PC-3 (cell line): ENCODE results near the gene ADCYAP1R1. TPM values are rescaled to one million over a fixed set of nuclear protein-coding genes. Genes with fewer than 3 reads are reported as not detected.

Experiments
- ATAC-seq: fragments of 200-7000 bp; cut with Tn5 transposase; 2 replicates; pipeline ENCODE4 v1.9.1; 2020; ENCODE audit warnings: mild to moderate bottlenecking, moderate library complexity
- BruUV-seq: library from RNA; stranded (reverse); fragments of 400-500 nt; replicated peaks from 2 replicates; lab custom pipeline; 2021; lab: Mats Ljungman, UMichigan
- CTCF ChIA-PET: fragments of 300-600 bp; sonication (Branson Sonifier 250); formaldehyde crosslinking; loops from one replicate; lab custom pipeline; 2022; ENCODE audit warnings: antibody characterized with exemption; lab: Charles Lee
- POLR2A ChIA-PET: fragments of 300-600 bp; sonication (Branson Sonifier 250); formaldehyde crosslinking; loops from one replicate; lab custom pipeline; 2022; ENCODE audit warnings: antibody characterized with exemption; ENCODE audit not compliant: unreplicated experiment; lab: Charles Lee
- DNase-seq: peaks from one replicate; pipeline ENCODE4 v3.0.0-alpha.2; 2015
- H2AFZ ChIP-seq: fragments of 300-600 bp; sonication (generic); 2 replicates; pipeline ENCODE4 v1.6.0; 2016; ENCODE audit warnings: antibody characterized with exemption, low read length
- H3F3A ChIP-seq: fragments of 300-600 bp; sonication (generic); one replicate; pipeline ENCODE4 v1.6.0; 2017; ENCODE audit warnings: antibody characterized with exemption, low read length, control low read depth, mild to moderate bottlenecking; ENCODE audit not compliant: unreplicated experiment
- H3K27ac ChIP-seq: fragments of 300-600 bp; sonication (generic); 2 replicates; pipeline ENCODE4 v1.5.1; 2016; ENCODE audit warnings: mild to moderate bottlenecking, low read length
- H3K27me3 ChIP-seq: fragments of 300-600 bp; sonication (generic); 2 replicates; pipeline ENCODE4 v1.6.1; 2016; ENCODE audit warnings: low read length, mixed read lengths
- H3K36me3 ChIP-seq: fragments of 300-600 bp; sonication (generic); 2 replicates; pipeline ENCODE4 v1.6.1; 2016; ENCODE audit warnings: low read depth, mixed run types, low read length, mixed read lengths
- H3K4me1 ChIP-seq: fragments of 300-600 bp; sonication (generic); 2 replicates; pipeline ENCODE4 v1.5.1; 2016; ENCODE audit warnings: low read length; ENCODE audit not compliant: insufficient read depth
- H3K4me2 ChIP-seq: fragments of 300-600 bp; sonication (generic); 2 replicates; pipeline ENCODE4 v1.6.0; 2016; ENCODE audit warnings: low read length
- H3K4me3 ChIP-seq: fragments of 300-600 bp; sonication (generic); 2 replicates; pipeline ENCODE4 v1.5.1; 2016; ENCODE audit warnings: mild to moderate bottlenecking, low read length, mixed read lengths
- H3K79me2 ChIP-seq: fragments of 300-600 bp; sonication (generic); 2 replicates; pipeline ENCODE4 v1.6.1; 2017; ENCODE audit warnings: low read length, mixed read lengths
- H3K9ac ChIP-seq: fragments of 300-600 bp; sonication (generic); 2 replicates; pipeline ENCODE4 v1.6.0; 2016; ENCODE audit warnings: mild to moderate bottlenecking, low read length
- H3K9me2 ChIP-seq: fragments of 300-600 bp; sonication (generic); replicated peaks from 2 replicates; pipeline ENCODE4 v1.6.1; 2016; ENCODE audit warnings: mixed run types, low read length, mixed read lengths
- H3K9me3 ChIP-seq: fragments of 300-600 bp; sonication (generic); 2 replicates; pipeline ENCODE4 v1.6.1; 2016; ENCODE audit warnings: low read length, mixed read lengths
- H4K20me1 ChIP-seq: fragments of 300-600 bp; sonication (generic); 2 replicates; pipeline ENCODE4 v1.6.1; 2016; ENCODE audit warnings: low read length, mixed read lengths
- CTCF ChIP-seq: fragments of 300-600 bp; sonication (generic); conservative IDR thresholded peaks from 2 replicates; pipeline ENCODE4 v1.5.1; 2017; ENCODE audit warnings: antibody characterized with exemption, low read depth, mild to moderate bottlenecking, low read length
- EZH2 ChIP-seq: fragments of 300-600 bp; sonication (generic); IDR thresholded peaks from one replicate; pipeline ENCODE4 v1.6.1; 2017; ENCODE audit warnings: antibody characterized with exemption, mild to moderate bottlenecking, low read length; ENCODE audit not compliant: unreplicated experiment
- EZH2phosphoT487 ChIP-seq: fragments of 300-600 bp; sonication (generic); IDR thresholded peaks from 2 replicates; pipeline ENCODE4 v1.6.1; 2018; ENCODE audit warnings: mild to moderate bottlenecking, antibody characterized with exemption, low read length, borderline replicate concordance
- intact Hi-C: fragments of 100-400 bp; cut with micrococcal nuclease; formaldehyde crosslinking; loops from 2 replicates; pipeline ENCODE4 v1.9.0; 2023
- total RNA-seq: library from RNA; depleted of rRNA; stranded (reverse); fragments of >200 nt; gene quantifications from 2 replicates; pipeline ENCODE4 v1.2.3, GENCODE V29; 2014

ADCYAP1R1 gene
- total RNA-seq, 1 experiment from 2014 or later: not detected

- no TSS peak for BruUV-seq
- H4K20me1 ChIP-seq: no peaks in the 10 kb centered on the region
- H3K36me3 ChIP-seq: no peaks in the 10 kb centered on the region
- no peaks in the 10 kb centered on the region for H3F3A ChIP-seq
- H3K9ac ChIP-seq: no peak overlapping the region
- ChIA-PET POLR2A (no interaction called here), CTCF (no interaction called here)
- H3K4me1 ChIP-seq: peaks cover 5% of the 10 kb centered on the region; the same call in 1 of the 2 replicates
- H3K9me3 ChIP-seq: no peaks in the 10 kb centered on the region
- H3K27me3 ChIP-seq: peaks cover 54% of the 10 kb centered on the region
- no peak overlapping the region for H2AFZ ChIP-seq
- H3K9me2 ChIP-seq: no peaks in the 10 kb centered on the region
- intact Hi-C loops: no loop called here
- no peak for ATAC-seq
- H3K4me2 ChIP-seq: no peak overlapping the region
- H3K4me3 ChIP-seq: no peak overlapping the region
- no peaks in the 10 kb centered on the region for H3K79me2 ChIP-seq
- no peak for TF ChIP-seq EZH2phosphoT487
- no peak for TF ChIP-seq CTCF
- no peak for TF ChIP-seq EZH2
- no peak overlapping the region for H3K27ac ChIP-seq
- no peak for DNase-seq
Measured at GRCh38 chr7:31096198-31096876, 44.2 kb downstream of the ADCYAP1R1 start.

- no peaks in the 10 kb centered on the region for H3K9me2 ChIP-seq
- H3K79me2 ChIP-seq: no peaks in the 10 kb centered on the region
- no peaks in the 10 kb centered on the region for H3F3A ChIP-seq
- no peaks in the 10 kb centered on the region for H3K36me3 ChIP-seq
- no peak overlapping the region for H2AFZ ChIP-seq
- no peak overlapping the region for H3K27ac ChIP-seq
- ATAC-seq: no peak
- H3K9ac ChIP-seq: no peak overlapping the region
- intact Hi-C loops: no loop called here
- DNase-seq: no peak
- H3K4me1 ChIP-seq: peaks cover 5% of the 10 kb centered on the region; the same call in 1 of the 2 replicates
- CTCF ChIA-PET: no interaction called here
- H3K27me3 ChIP-seq: peaks cover 56% of the 10 kb centered on the region
- POLR2A ChIA-PET: no interaction called here
- no peaks in the 10 kb centered on the region for H4K20me1 ChIP-seq
- BruUV-seq: no TSS peak
- H3K4me2 ChIP-seq: no peak overlapping the region
- no peak overlapping the region for H3K4me3 ChIP-seq
- no peaks in the 10 kb centered on the region for H3K9me3 ChIP-seq
- TF ChIP-seq EZH2phosphoT487 (no peak), EZH2 (no peak)
Measured at GRCh38 chr7:31096877-31097258, 44.8 kb downstream of the ADCYAP1R1 start.

GRCh38 chr7:31098642-31099360, 46.7 kb downstream of the ADCYAP1R1 start:
- ATAC-seq (no peak), DNase-seq (no peak)
- no peak for TF ChIP-seq CTCF
- no TSS peak for BruUV-seq
- Histone ChIP-seq H3K27me3 (peaks cover 47% of the 10 kb centered on the region), H3K27ac (no peak overlapping the region), H3F3A (no peaks in the 10 kb centered on the region), H2AFZ (no peak overlapping the region), H3K4me3 (no peak overlapping the region), H3K9ac (no peak overlapping the region), H3K9me3 (no peaks in the 10 kb centered on the region), H3K79me2 (no peaks in the 10 kb centered on the region), H3K36me3 (no peaks in the 10 kb centered on the region), H3K4me1 (peaks cover 5% of the 10 kb centered on the region; the same call in 1 of the 2 replicates), H3K9me2 (no peaks in the 10 kb centered on the region), H4K20me1 (no peaks in the 10 kb centered on the region), H3K4me2 (no peak overlapping the region)
- POLR2A ChIA-PET: no interaction called here
- CTCF ChIA-PET: interaction anchor here (0.7 kb wide), 1 partner anchor 305 kb away, joined by 14 read pairs; no protein-coding TSS in a partner anchor
- intact Hi-C loops: no loop called here
